HepG2 (cell line): Measurements from ENCODE around the gene UCHL3.

ENCODE experiments used
- BHLHE40 ChIP-seq: IDR thresholded peaks from 2 replicates; pipeline ENCODE4 v1.6.1; 2011; ENCODE audit warnings: low read length, improper control_type of control experiment
- FOXJ3 ChIP-seq: sonication (generic); formaldehyde crosslinking; IDR thresholded peaks from 2 replicates; pipeline ENCODE4 v1.4.0; 2020; ENCODE audit warnings: missing genetic modification reagents, mild to moderate bottlenecking, borderline replicate concordance
- NCOA1 ChIP-seq: sonication (generic); formaldehyde crosslinking; IDR thresholded peaks from 2 replicates; pipeline ENCODE4 v1.9.0; 2021; ENCODE audit warnings: missing genetic modification reagents
- PCBP2 ChIP-seq: fragments of 200-400 bp; formaldehyde crosslinking; optimal IDR thresholded peaks from 2 replicates; pipeline ENCODE3; 2018; ENCODE audit warnings: low read length, low read depth; ENCODE audit not compliant: poor library complexity, severe bottlenecking
- SAP130 ChIP-seq: IDR thresholded peaks from 2 replicates; pipeline ENCODE4 v1.6.1; 2016; ENCODE audit warnings: low read depth
- SUZ12 ChIP-seq: fragments of 150-350 bp; IDR thresholded peaks from 2 replicates; pipeline ENCODE4 v1.6.1; 2014; ENCODE audit warnings: low read depth, low read length
- USF2 ChIP-seq, 2 experiments: sonication (generic) in 1 of 2; formaldehyde crosslinking in 1 of 2; IDR thresholded peaks; 2 replicates each; pipeline versions ENCODE4 v1.5.1 to v1.6.1; 2011 to 2020; ENCODE audit warnings: borderline replicate concordance in 1 of 2, low read depth in 1 of 2, low read length in 1 of 2, mild to moderate bottlenecking in 1 of 2, missing genetic modification reagents in 1 of 2, moderate library complexity in 1 of 2
- ZNF256 ChIP-seq: sonication (generic); formaldehyde crosslinking; conservative IDR thresholded peaks from 2 replicates; pipeline ENCODE4 v1.4.0; 2020; ENCODE audit warnings: missing genetic modification reagents
- ZNF546 ChIP-seq: sonication (generic); formaldehyde crosslinking; conservative IDR thresholded peaks from 2 replicates; pipeline ENCODE4 v1.8.1; 2023; ENCODE audit warnings: mild to moderate bottlenecking, missing genetic modification reagents
- ZNF740 ChIP-seq: sonication (generic); formaldehyde crosslinking; IDR thresholded peaks from 2 replicates; pipeline ENCODE4 v1.4.0; 2020; ENCODE audit warnings: missing genetic modification reagents
- TF ChIP-seq, protein P1 (sequence below): sonication (generic); formaldehyde crosslinking; IDR thresholded peaks from 2 replicates; pipeline ENCODE4 v1.5.0; 2020; ENCODE audit warnings: mild to moderate bottlenecking, missing genetic modification reagents, moderate library complexity

- TF ChIP-seq USF2 (IDR thresholded peaks at IDR 0.05; ENCODE audit: low read depth, low read length) (no peak), USF2 (CRISPR knock-in tag; IDR thresholded peaks at IDR 0.05; ENCODE audit: borderline replicate concordance) (no peak), FOXJ3 (CRISPR knock-in tag) (no peak), SAP130 (CRISPR knock-in tag) (peak; percentile 8), BHLHE40 (no peak), ZNF546 (CRISPR knock-in tag) (no peak), PCBP2 (no peak), ZNF740 (no peak), NCOA1 (CRISPR knock-in tag) (no peak), SUZ12 (no peak), ZNF256 (CRISPR knock-in tag) (no peak)
- TF ChIP-seq, protein P1, sequence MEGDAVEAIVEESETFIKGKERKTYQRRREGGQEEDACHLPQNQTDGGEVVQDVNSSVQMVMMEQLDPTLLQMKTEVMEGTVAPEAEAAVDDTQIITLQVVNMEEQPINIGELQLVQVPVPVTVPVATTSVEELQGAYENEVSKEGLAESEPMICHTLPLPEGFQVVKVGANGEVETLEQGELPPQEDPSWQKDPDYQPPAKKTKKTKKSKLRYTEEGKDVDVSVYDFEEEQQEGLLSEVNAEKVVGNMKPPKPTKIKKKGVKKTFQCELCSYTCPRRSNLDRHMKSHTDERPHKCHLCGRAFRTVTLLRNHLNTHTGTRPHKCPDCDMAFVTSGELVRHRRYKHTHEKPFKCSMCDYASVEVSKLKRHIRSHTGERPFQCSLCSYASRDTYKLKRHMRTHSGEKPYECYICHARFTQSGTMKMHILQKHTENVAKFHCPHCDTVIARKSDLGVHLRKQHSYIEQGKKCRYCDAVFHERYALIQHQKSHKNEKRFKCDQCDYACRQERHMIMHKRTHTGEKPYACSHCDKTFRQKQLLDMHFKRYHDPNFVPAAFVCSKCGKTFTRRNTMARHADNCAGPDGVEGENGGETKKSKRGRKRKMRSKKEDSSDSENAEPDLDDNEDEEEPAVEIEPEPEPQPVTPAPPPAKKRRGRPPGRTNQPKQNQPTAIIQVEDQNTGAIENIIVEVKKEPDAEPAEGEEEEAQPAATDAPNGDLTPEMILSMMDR (CRISPR knock-in tag) = no peak
Measured at GRCh38 chr13:75635828-75636435, 86.3 kb downstream of the UCHL3 start, which contains the start of gene LMO7.
